HG03469 (cell line): ENCODE data around the gene NTN4.
"Not testable (repeated sequence)": the region's sequence is repeated elsewhere in the genome, so short reads cannot be mapped to it uniquely, and the experiment has no call there.

Source experiments
- ATAC-seq: cut with Tn5 transposase; IDR thresholded peaks from one replicate; pipeline ENCODE4 v1.9.1; 2021; ENCODE audit warnings: mild to moderate bottlenecking, moderate library complexity, moderate number of reproducible peaks; ENCODE audit not compliant: unreplicated experiment

NTN4 gene

DNA sequence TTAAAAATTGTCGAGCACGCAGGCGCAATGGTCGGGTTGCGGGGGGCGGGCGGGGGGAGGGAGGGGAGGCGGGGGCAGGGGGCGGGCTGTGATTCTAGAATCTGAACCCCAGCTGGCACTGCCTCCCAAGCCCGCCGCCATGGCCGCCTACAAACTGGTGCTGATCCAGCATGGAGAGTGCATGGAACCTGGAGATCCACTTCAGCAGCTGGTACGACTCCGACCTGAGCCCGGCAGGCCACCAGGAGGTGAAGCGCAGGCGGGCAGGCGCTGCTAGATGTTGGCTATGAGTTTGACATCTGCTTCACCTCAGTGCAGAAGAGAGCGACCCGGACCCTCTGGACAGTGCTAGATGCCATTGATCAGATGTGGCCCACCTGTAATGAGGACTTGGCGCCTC is 118.4 kb downstream of the NTN4 start:
- ATAC-seq = no peak

DNA sequence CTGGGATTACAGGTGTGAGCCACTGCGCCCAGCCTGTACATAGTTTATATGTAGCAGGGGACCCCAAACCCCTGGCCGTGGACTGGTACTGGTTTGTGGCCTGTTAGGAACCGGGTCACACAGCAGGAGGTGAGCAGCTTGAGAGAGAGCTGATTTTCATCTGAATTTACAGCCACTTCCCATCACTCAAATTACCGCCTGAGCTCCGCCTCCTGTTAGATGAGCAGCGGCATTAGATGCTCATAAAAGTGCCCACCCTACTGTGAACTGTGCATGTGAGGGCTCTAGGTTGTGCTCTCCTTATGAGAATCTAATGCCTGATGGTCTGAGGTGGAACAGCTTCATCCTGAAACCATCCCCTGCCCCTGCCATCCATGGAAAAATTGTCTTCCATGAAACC is 119.3 kb downstream of the NTN4 start:
- no peak for ATAC-seq

DNA sequence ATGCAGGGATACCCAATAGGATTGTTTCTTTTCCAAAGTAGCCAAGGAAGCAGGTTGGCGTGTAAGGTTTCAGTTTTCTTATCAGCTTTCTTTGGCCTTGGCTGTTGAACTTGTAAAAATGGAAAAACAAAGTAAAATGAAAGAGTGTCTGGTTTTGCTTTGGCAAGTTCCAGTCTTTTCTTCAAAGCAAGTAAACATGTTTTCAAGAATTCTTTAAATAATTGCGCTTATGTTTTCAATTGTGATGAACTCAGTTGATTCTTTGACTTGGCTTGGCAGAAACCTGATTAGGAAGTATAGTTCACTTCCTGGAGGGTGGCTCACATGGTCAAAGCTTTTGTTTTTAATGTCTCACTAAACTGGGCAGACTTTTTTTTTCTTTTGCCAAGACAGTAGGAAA is 127.0 kb downstream of the NTN4 start:
- ATAC-seq = no peak

- ATAC-seq = no peak
Measured at GRCh38 chr12:95661360-95661759, 129.2 kb downstream of the NTN4 start.

GRCh38 chr12:95658386-95658785 is 132.2 kb downstream of the NTN4 start:
- ATAC-seq = no peak

DNA sequence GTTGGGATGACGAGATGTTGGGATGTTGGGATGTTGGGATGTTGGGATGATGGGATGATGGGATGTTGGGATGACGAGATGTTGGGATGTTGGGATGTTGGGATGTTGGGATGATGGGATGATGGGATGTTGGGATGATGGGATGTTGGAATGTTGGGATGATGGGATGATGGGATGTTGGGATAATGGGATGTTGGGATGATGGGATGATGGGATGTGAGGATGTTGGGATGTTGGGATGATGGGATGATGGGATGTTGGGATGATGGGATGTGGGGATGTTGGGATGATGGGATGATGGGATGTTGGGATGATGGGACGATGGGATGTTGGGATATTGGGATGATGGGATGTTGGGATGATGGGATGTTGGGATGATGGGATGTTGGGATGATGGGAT is 135.9 kb downstream of the NTN4 start:
- not testable (repeated sequence) for ATAC-seq

GRCh38 chr12:95653771-95654546 is 136.6 kb downstream of the NTN4 start:
- ATAC-seq = no peak

DNA sequence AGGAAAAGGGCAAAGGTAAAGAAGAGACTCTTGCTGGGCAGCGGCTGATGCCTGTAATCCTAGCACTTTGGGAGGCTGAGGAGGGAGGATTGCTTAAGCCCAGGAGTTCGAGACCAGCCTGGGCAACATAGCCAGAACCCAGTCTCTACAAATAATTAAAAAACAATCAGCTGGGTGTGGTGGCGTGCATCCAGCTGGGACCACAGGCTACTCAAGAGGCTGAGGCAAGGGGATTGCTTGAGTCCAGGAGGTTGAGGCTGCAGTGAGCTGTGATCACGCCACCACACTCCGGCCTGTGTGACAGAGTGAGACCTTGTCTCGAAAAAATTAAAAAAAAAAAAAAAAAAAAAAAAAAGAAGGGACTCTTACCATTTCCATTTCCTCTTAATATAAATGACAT is 138.9 kb downstream of the NTN4 start:
- no peak for ATAC-seq

GRCh38 chr12:95648990-95649791 is 141.4 kb downstream of the NTN4 start:
- no peak for ATAC-seq

GRCh38 chr12:95646781-95647190 is 143.8 kb downstream of the NTN4 start:
- ATAC-seq = no peak

GRCh38 chr12:95643256-95643655 is 147.3 kb downstream of the NTN4 start:
- ATAC-seq = no peak

DNA sequence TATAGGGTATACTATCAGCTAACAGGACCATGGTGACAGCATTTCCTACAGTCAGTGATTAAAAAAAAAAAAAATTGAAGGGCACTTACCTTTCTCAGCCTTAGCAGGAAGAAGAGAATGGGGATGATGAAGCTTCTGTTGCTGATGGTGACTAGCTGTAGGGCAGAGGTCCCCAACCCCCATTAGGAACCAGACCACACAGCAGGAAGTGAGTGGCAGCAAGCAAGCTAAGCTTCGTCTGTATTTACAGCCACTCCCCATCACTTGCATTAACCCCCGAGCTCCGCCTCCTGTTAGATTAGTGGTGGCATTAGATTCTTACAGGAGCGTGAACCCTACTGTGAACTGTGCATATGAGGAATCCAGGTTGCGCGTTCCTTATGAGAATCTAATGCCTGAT is 148.0 kb downstream of the NTN4 start:
- ATAC-seq = no peak

DNA sequence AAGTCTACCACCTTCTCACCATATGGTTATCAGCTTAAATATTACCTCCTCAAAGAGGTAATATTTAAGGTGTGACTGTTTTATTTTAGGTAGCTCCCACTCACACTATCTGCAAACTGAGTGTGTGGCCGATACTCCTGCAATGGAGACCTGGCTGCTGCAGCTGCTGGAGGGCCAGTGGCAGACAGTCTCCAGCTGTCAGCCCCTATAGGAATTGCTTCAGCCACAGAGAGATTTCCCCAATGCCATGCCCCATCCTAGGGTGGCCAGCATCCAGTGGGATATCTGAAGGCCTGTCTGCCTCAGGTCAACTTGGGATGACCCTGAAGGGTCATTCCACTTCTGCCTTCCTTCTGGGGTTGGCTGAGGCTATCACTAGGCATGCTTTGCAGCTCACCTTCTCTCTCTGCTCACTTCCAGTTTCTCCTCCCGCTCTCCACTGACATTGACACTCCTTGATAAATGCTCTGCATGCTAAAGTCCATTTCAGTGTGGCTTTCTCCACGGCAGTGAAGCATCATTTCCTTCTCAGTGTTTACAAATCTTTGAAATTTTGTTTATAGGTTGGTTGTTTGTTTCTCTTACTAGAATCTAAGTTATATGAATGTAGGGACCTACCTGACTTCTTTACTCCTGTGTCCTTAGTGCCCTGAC is 149.1 kb downstream of the NTN4 start:
- ATAC-seq = no peak

DNA sequence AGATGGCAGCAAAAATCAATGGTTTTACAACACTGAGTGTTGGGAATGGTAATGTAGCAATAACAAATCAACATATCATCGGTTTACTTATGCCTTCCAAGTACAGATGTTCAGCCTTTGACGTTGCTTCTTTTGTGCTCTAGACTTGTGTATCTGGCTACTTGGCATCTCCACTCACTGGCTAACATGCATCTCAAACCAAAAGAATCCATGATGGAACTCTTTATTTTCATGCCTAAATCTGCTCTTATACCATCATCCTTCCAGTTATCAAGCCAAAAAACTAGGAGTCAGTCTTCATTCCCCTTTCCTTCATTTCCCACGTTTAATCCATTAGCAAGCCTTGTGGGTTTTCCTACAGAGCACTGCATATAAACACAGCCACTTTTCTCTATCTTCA is 150.0 kb downstream of the NTN4 start:
- no peak for ATAC-seq

DNA sequence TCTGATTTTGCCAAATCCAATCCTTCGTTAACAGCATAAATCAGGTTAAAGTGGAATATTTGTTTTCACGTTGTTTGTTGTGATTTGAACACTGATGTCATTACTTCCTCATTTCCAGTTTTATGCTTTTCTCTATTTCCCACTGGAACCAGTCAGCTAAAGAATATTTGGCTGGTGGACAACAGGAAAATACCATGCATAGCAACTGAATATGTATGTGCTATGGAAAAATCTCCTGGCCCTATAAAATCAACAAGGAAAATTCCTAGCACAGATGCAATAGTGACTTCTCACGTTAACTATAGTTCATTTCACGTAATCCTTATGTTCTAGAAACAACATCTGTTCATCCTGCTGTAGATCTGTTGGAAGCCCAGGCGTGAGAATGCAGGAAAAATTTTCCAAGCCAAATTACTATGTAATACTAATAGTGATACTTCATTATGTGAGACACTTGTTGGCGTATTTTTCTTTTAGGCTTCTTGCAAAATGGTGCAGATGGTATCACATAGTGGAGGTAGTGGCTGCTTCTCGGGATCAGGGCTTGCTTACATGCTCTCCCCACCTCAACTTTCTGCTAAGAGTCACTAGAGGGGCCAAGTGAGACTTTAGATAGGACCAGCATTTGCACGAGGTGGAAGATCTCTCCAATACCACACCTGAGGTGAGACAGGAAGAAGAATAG is 153.0 kb downstream of the NTN4 start:
- ATAC-seq = no peak

GRCh38 chr12:95637010-95637409 is 153.6 kb downstream of the NTN4 start:
- ATAC-seq = no peak

DNA sequence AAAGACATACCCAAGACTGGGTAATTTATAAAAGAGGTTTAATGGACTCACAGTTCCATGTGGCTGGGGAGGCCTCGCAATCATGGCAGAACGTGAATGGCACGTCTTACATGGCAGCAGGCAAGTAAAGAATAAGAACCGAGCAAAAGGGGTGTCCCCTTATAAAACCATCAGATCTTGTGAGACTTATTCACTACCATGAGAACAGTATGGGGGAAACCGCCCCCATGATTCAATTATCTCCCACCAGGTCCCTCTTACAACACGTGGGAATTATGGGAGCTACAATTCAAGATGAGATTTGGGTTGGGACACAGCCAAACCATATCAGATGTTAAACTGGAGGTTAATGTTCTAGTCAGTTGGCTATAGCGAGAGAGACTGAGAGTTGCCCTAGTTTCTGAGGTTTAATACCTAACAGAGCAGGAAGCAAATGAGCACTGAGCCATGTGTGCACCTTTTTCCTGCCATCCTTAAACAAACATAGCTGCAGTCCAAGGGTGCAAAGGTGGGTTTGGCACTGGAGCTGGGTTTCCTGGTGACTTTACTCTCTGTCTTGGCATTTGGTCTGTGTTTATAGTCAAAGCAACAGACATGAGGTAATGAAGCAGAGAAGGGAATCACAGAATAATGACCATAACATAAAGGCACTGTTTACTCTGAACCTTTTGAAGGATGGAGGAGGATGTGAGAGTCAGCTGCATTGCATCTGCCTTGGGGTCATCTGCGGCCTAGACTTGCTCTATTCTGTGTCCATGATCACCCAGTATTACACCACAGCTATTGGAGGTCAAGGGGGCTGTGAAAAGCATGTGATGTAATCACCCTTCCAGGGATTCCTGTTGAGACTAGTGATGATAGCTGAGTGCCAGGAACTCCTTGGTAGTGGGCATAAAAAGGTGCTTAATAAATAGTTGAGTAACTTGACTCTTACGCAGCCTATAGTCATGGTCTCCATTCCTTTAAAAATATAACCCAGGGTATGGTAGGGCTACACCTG is 155.6 kb downstream of the NTN4 start:
- ATAC-seq = no peak

DNA sequence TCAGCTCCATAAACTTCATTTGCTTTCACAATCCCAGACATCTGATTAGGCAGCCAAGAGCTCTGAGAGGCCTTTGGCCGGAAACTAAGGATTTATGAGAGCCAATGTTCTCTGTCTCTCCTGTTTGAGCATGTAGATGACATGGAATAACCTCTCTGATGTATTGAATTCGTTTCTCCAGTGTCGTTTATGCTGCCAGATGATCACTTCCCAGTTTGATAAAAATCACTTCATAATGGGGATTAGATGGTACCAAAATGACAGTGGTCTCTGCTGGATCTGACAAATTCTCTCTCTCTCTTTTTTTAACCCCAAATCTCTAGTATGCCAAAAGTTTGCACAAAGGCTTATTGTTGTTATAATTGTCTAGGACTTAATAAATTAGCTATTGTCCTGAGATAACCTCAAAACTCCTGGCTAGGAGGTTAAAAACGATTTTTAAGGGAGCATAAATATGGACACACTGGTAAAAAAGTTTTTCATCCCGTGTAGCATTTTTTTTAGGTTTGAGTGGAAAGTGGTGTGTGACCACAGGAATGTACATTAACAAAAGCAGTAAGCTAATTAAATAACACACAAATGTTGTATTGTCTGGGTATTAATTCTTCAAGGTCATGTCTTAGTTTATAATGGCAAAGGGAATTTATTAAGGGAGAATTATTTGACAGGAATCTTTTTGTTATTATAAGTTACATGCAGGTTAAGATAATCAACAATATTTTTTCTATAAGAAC is 156.7 kb downstream of the NTN4 start:
- ATAC-seq = no peak

- ATAC-seq = no peak
Measured at GRCh38 chr12:95633049-95633731, 157.4 kb downstream of the NTN4 start.
